ENCODE data around the gene SLC9A8.

DNA sequence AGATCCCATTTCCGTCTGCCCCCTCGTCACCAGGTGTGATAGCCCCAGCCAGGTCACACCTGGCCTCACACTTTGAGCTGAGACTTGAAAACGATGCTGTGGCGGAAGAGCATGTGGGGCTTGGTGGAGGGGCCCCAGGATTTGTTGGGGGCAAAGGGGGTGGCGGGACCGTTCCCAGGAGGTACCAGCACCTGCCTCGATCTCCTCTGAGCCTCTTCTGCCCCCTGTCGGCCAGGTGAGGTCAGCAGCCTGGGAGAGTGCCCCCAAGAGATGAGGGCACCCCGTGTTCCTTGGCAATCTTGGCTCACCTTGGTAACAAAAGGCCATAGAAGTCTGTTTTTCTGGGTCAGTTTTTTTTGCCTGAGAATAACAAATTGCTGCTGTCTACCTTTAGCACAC, 77.3 kb downstream of the SLC9A8 start:
- TF ChIP-seq YY1 (tag by site-specific recombination; IDR thresholded peaks at IDR 0.05): no peak
- TF ChIP-seq, protein P1, sequence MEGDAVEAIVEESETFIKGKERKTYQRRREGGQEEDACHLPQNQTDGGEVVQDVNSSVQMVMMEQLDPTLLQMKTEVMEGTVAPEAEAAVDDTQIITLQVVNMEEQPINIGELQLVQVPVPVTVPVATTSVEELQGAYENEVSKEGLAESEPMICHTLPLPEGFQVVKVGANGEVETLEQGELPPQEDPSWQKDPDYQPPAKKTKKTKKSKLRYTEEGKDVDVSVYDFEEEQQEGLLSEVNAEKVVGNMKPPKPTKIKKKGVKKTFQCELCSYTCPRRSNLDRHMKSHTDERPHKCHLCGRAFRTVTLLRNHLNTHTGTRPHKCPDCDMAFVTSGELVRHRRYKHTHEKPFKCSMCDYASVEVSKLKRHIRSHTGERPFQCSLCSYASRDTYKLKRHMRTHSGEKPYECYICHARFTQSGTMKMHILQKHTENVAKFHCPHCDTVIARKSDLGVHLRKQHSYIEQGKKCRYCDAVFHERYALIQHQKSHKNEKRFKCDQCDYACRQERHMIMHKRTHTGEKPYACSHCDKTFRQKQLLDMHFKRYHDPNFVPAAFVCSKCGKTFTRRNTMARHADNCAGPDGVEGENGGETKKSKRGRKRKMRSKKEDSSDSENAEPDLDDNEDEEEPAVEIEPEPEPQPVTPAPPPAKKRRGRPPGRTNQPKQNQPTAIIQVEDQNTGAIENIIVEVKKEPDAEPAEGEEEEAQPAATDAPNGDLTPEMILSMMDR (tag by site-specific recombination; IDR thresholded peaks at IDR 0.05): no peak
- no peak for TF ChIP-seq ZNF202 (tag by site-specific recombination; IDR thresholded peaks at IDR 0.05; ENCODE audit: borderline replicate concordance)
- no peak for TF ChIP-seq ZNF335 (tag by site-specific recombination; conservative IDR thresholded peaks at IDR 0.05)
- no peak for TF ChIP-seq ZNF266 (tag by site-specific recombination; IDR thresholded peaks at IDR 0.05; ENCODE audit: low read depth)
- no peak for TF ChIP-seq ZNF121 (tag by site-specific recombination; IDR thresholded peaks at IDR 0.05)
- no peak for TF ChIP-seq ZBTB21 (tag by site-specific recombination; IDR thresholded peaks at IDR 0.05)
- no peak for TF ChIP-seq ZNF558 (tag by site-specific recombination; IDR thresholded peaks at IDR 0.05)
- TF ChIP-seq, protein P2, sequence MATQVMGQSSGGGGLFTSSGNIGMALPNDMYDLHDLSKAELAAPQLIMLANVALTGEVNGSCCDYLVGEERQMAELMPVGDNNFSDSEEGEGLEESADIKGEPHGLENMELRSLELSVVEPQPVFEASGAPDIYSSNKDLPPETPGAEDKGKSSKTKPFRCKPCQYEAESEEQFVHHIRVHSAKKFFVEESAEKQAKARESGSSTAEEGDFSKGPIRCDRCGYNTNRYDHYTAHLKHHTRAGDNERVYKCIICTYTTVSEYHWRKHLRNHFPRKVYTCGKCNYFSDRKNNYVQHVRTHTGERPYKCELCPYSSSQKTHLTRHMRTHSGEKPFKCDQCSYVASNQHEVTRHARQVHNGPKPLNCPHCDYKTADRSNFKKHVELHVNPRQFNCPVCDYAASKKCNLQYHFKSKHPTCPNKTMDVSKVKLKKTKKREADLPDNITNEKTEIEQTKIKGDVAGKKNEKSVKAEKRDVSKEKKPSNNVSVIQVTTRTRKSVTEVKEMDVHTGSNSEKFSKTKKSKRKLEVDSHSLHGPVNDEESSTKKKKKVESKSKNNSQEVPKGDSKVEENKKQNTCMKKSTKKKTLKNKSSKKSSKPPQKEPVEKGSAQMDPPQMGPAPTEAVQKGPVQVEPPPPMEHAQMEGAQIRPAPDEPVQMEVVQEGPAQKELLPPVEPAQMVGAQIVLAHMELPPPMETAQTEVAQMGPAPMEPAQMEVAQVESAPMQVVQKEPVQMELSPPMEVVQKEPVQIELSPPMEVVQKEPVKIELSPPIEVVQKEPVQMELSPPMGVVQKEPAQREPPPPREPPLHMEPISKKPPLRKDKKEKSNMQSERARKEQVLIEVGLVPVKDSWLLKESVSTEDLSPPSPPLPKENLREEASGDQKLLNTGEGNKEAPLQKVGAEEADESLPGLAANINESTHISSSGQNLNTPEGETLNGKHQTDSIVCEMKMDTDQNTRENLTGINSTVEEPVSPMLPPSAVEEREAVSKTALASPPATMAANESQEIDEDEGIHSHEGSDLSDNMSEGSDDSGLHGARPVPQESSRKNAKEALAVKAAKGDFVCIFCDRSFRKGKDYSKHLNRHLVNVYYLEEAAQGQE (tag by site-specific recombination; IDR thresholded peaks at IDR 0.05): no peak

Measured in HEK293 (cell line).